Neuronal stem cell (in vitro differentiated cells): ENCODE measurements around the gene CPS1.

Experiments used
- DNase-seq: peaks from one replicate; pipeline ENCODE4 v3.0.0-alpha.2; 2013; ENCODE audit warnings: low spot score
- H2AFZ ChIP-seq: one replicate; pipeline ENCODE4 v1.6.1; 2013; ENCODE audit warnings: mild to moderate bottlenecking, low read length, inconsistent platforms
- H2AK5ac ChIP-seq: 2 replicates; pipeline ENCODE4 v1.6.1; 2013; ENCODE audit warnings: low read depth, mild to moderate bottlenecking, inconsistent platforms, low read length, moderate library complexity, mixed read lengths
- H2BK120ac ChIP-seq: 2 replicates; pipeline ENCODE4 v1.6.1; 2013; ENCODE audit warnings: low read depth, mild to moderate bottlenecking, inconsistent platforms, low read length, moderate library complexity, mixed read lengths
- H2BK12ac ChIP-seq: one replicate; pipeline ENCODE4 v1.6.1; 2013; ENCODE audit warnings: low read length, inconsistent platforms
- H2BK15ac ChIP-seq: 2 replicates; pipeline ENCODE4 v1.6.1; 2013; ENCODE audit warnings: mild to moderate bottlenecking, low read length, inconsistent platforms, mixed read lengths
- H2BK5ac ChIP-seq: one replicate; pipeline ENCODE4 v1.6.1; 2013; ENCODE audit warnings: inconsistent platforms, mild to moderate bottlenecking, low read length, moderate library complexity
- H3K14ac ChIP-seq: one replicate; pipeline ENCODE4 v1.6.1; 2013; ENCODE audit warnings: low read length, inconsistent platforms
- H3K18ac ChIP-seq: 2 replicates; pipeline ENCODE4 v1.6.1; 2013; ENCODE audit warnings: low read length, inconsistent platforms
- H3K23ac ChIP-seq: 2 replicates; pipeline ENCODE4 v1.6.1; 2013; ENCODE audit warnings: low read depth, mild to moderate bottlenecking, mixed read lengths, low read length, inconsistent platforms; ENCODE audit not compliant: poor library complexity
- H3K27ac ChIP-seq: replicated peaks from 3 replicates; pipeline ENCODE4 v1.5.1; 2013; ENCODE audit warnings: low read length, inconsistent platforms
- H3K27me3 ChIP-seq, 3 experiments: 2 replicates each; pipeline ENCODE4 v1.6.1; 2013; ENCODE audit warnings: low read length in 3 of 3, mild to moderate bottlenecking in 2 of 3, inconsistent platforms in 1 of 3, low read depth in 1 of 3, mixed read lengths in 1 of 3, moderate library complexity in 1 of 3; ENCODE audit not compliant: control insufficient read depth in 3 of 3, insufficient read depth in 3 of 3
- H3K36me3 ChIP-seq, 2 donors: replicated peaks in 1 of 2; 2 replicates each; pipeline ENCODE4 v1.6.1; 2013; ENCODE audit warnings: low read length in 2 of 2; ENCODE audit not compliant: control insufficient read depth in 2 of 2, insufficient read depth in 2 of 2
- H3K4ac ChIP-seq: 2 replicates; pipeline ENCODE4 v1.6.1; 2013; ENCODE audit warnings: inconsistent platforms, mild to moderate bottlenecking, low read length, moderate library complexity
- H3K4me1 ChIP-seq, 2 donors: 1 replicate in 1 of 2; 2 replicates in 1 of 2; pipeline ENCODE4 v1.6.1; 2013; ENCODE audit warnings: low read length in 2 of 2, low read depth in 1 of 2; ENCODE audit not compliant: control insufficient read depth in 2 of 2, insufficient read depth in 1 of 2
- H3K4me2 ChIP-seq: one replicate; pipeline ENCODE4 v1.6.1; 2013; ENCODE audit warnings: mild to moderate bottlenecking, low read length, inconsistent platforms; ENCODE audit not compliant: insufficient read depth, poor library complexity, severe bottlenecking
- H3K4me3 ChIP-seq, 2 donors: 2 replicates each; pipeline ENCODE4 v1.5.1; 2013; ENCODE audit warnings: low read length in 2 of 2, mild to moderate bottlenecking in 2 of 2, inconsistent platforms in 1 of 2, moderate library complexity in 1 of 2
- H3K79me1 ChIP-seq: one replicate; pipeline ENCODE4 v1.6.1; 2013; ENCODE audit warnings: low read depth, mild to moderate bottlenecking, inconsistent platforms, low read length, moderate library complexity
- H3K9ac ChIP-seq: one replicate; pipeline ENCODE4 v1.6.1; 2013; ENCODE audit warnings: mild to moderate bottlenecking, low read depth, low read length, inconsistent platforms; ENCODE audit not compliant: poor library complexity
- H3K9me3 ChIP-seq, 2 donors: replicated peaks in 1 of 2; 2 replicates each; pipeline versions ENCODE3 to v1.6.1; 2013; ENCODE audit warnings: low read length in 2 of 2, mild to moderate bottlenecking in 2 of 2, inconsistent platforms in 1 of 2, low read depth in 1 of 2, mixed read lengths in 1 of 2, moderate library complexity in 1 of 2; ENCODE audit not compliant: control insufficient read depth in 2 of 2, insufficient read depth in 1 of 2
- H4K8ac ChIP-seq: one replicate; pipeline ENCODE4 v1.6.1; 2013; ENCODE audit warnings: low read depth, mild to moderate bottlenecking, inconsistent platforms, low read length, moderate library complexity
- H4K91ac ChIP-seq: one replicate; pipeline ENCODE4 v1.6.1; 2013; ENCODE audit warnings: low read length, low read depth, mild to moderate bottlenecking, inconsistent platforms; ENCODE audit not compliant: poor library complexity
- WGBS, 2 donors: extraction: QIAGEN DNeasy Blood & Tissue Kit; methylation state at CpG; one replicate each; pipeline ENCODE4 v1.1.7; 2013; ENCODE audit warnings: missing lambda C conversion rate in 2 of 2, mixed read lengths in 1 of 2; ENCODE audit not compliant: insufficient read length in 2 of 2, insufficient replicate concordance in 1 of 2; ENCODE audit errors: extremely low coverage in 2 of 2; 5-methylcytosine and 5-hydroxymethylcytosine counted together

CPS1 gene

GRCh38 chr2:210617732-210618330 lies 61.4 kb downstream of the CPS1 start:
- no peak overlapping the region for H2AFZ ChIP-seq
- no peak overlapping the region for H2BK12ac ChIP-seq
- H3K14ac ChIP-seq, result no peak overlapping the region
- H3K9me3 ChIP-seq, result no peaks in the 10 kb centered on the region
- H3K9ac ChIP-seq, result no peak overlapping the region
- no peak overlapping the region for H4K8ac ChIP-seq
- H2BK120ac ChIP-seq, result no peak overlapping the region
- no peak overlapping the region for H3K23ac ChIP-seq
- no peak overlapping the region for H3K4me3 ChIP-seq
- H3K18ac ChIP-seq, result no peak overlapping the region
- WGBS, 2 donors, result no CpG with 5 or more reads among the region's 3 CpGs
- H3K4me1 ChIP-seq, result peaks cover 0 to 2% of the 10 kb centered on the region in 2 donors
- H3K79me1 ChIP-seq, result no peaks in the 10 kb centered on the region
- H2BK5ac ChIP-seq, result no peak overlapping the region
- no peak overlapping the region for H3K27ac ChIP-seq
- no peak overlapping the region for H3K4me2 ChIP-seq
- no peak overlapping the region for H2AK5ac ChIP-seq
- no peak overlapping the region for H2BK15ac ChIP-seq
- H3K36me3 ChIP-seq, result no peaks in the 10 kb centered on the region
- DNase-seq, result peak; percentile 23
- H4K91ac ChIP-seq, result no peak overlapping the region
- no peak overlapping the region for H3K4ac ChIP-seq
- no peaks in the 10 kb centered on the region for H3K27me3 ChIP-seq

- Histone ChIP-seq H2AFZ (no peak overlapping the region), H3K9me3 (no peaks in the 10 kb centered on the region)
- no CpG with 5 or more reads among the region's 3 CpGs for WGBS, 2 donors
These were observed 64.1 kb downstream of the CPS1 start for GRCh38 chr2:210620456-210620855.

GRCh38 chr2:210623506-210623905 lies 67.1 kb downstream of the CPS1 start:
- DNase-seq, result no peak
- no peak overlapping the region for H2BK120ac ChIP-seq
- no peaks in the 10 kb centered on the region for H3K36me3 ChIP-seq
- H3K27ac ChIP-seq, result no peak overlapping the region
- H2AK5ac ChIP-seq, result no peak overlapping the region
- no peak overlapping the region for H3K18ac ChIP-seq
- H4K91ac ChIP-seq, result no peak overlapping the region
- H3K9me3 ChIP-seq, result no peaks in the 10 kb centered on the region
- H3K14ac ChIP-seq, result no peak overlapping the region
- no peak overlapping the region for H3K9ac ChIP-seq
- no peaks in the 10 kb centered on the region for H3K79me1 ChIP-seq
- H3K4ac ChIP-seq, result no peak overlapping the region
- H3K27me3 ChIP-seq, result no peaks in the 10 kb centered on the region
- H3K4me2 ChIP-seq, result no peak overlapping the region
- no CpG with 5 or more reads among the region's 4 CpGs for WGBS, 2 donors
- no peak overlapping the region for H3K23ac ChIP-seq
- no peak overlapping the region for H2AFZ ChIP-seq
- H3K4me3 ChIP-seq, result no peak overlapping the region
- H2BK12ac ChIP-seq, result no peak overlapping the region
- no peak overlapping the region for H4K8ac ChIP-seq
- H3K4me1 ChIP-seq, result peaks cover 1 to 8% of the 10 kb centered on the region in 2 donors
- no peak overlapping the region for H2BK15ac ChIP-seq
- H2BK5ac ChIP-seq, result no peak overlapping the region

More at GRCh38 chr2:210620456-210620855, 64.1 kb downstream of the CPS1 start:
- Histone ChIP-seq H4K8ac (no peak overlapping the region), H3K4ac (no peak overlapping the region), H2BK15ac (no peak overlapping the region), H3K4me3 (no peak overlapping the region), H3K27ac (no peak overlapping the region), H3K4me1 (peaks cover 0 to 2% of the 10 kb centered on the region in 2 donors), H2BK12ac (no peak overlapping the region), H2BK120ac (no peak overlapping the region), H3K14ac (no peak overlapping the region), H3K9ac (no peak overlapping the region), H3K23ac (no peak overlapping the region), H4K91ac (no peak overlapping the region), H2AK5ac (no peak overlapping the region), H2BK5ac (no peak overlapping the region), H3K27me3 (no peaks in the 10 kb centered on the region), H3K18ac (no peak overlapping the region), H3K4me2 (no peak overlapping the region), H3K79me1 (no peaks in the 10 kb centered on the region), H3K36me3 (no peaks in the 10 kb centered on the region)
- no peak for DNase-seq

- H2BK15ac ChIP-seq, result no peak overlapping the region
- no peak overlapping the region for H4K8ac ChIP-seq
- peaks cover 1 to 15% of the 10 kb centered on the region in 2 donors for H3K4me1 ChIP-seq
- H2BK12ac ChIP-seq, result no peak overlapping the region
- no peak overlapping the region for H3K18ac ChIP-seq
- H3K79me1 ChIP-seq, result no peaks in the 10 kb centered on the region
- no peak overlapping the region for H2BK5ac ChIP-seq
- no peak for DNase-seq
- no peaks in the 10 kb centered on the region for H3K27me3 ChIP-seq
- no peak overlapping the region for H3K4me3 ChIP-seq
- H3K36me3 ChIP-seq, result no peaks in the 10 kb centered on the region
- H3K4ac ChIP-seq, result no peak overlapping the region
- no CpG with 5 or more reads among the region's 4 CpGs for whole genome bisulfite sequencing, 2 donors
- no peak overlapping the region for H4K91ac ChIP-seq
- H2AFZ ChIP-seq, result no peak overlapping the region
- no peak overlapping the region for H3K9ac ChIP-seq
- no peaks in the 10 kb centered on the region for H3K9me3 ChIP-seq
- no peak overlapping the region for H3K14ac ChIP-seq
- no peak overlapping the region for H2BK120ac ChIP-seq
- H3K4me2 ChIP-seq, result no peak overlapping the region
- H3K27ac ChIP-seq, result no peak overlapping the region
- no peak overlapping the region for H2AK5ac ChIP-seq
- H3K23ac ChIP-seq, result no peak overlapping the region
These were observed 70.5 kb downstream of the CPS1 start for GRCh38 chr2:210626849-210627248.
